Smooth muscle cell of the brain vasculature (primary cell): ENCODE measurements around the gene PTP4A2.
"Not testable (repeated sequence)": the region's sequence is repeated elsewhere in the genome, so short reads cannot be mapped to it uniquely, and the experiment has no call there.

Experiments used
- DNase-seq: peaks from one replicate; pipeline ENCODE4 v3.0.0-alpha.2; 2012; ENCODE audit warnings: low read depth, low spot score

The PTP4A2 gene

GRCh38 chr1:31949862-31950261 lies 11.7 kb upstream of the PTP4A2 start:
- DNase-seq = no peak

GRCh38 chr1:31945677-31946076 lies 7.5 kb upstream of the PTP4A2 start:
- not testable (repeated sequence) for DNase-seq

DNA sequence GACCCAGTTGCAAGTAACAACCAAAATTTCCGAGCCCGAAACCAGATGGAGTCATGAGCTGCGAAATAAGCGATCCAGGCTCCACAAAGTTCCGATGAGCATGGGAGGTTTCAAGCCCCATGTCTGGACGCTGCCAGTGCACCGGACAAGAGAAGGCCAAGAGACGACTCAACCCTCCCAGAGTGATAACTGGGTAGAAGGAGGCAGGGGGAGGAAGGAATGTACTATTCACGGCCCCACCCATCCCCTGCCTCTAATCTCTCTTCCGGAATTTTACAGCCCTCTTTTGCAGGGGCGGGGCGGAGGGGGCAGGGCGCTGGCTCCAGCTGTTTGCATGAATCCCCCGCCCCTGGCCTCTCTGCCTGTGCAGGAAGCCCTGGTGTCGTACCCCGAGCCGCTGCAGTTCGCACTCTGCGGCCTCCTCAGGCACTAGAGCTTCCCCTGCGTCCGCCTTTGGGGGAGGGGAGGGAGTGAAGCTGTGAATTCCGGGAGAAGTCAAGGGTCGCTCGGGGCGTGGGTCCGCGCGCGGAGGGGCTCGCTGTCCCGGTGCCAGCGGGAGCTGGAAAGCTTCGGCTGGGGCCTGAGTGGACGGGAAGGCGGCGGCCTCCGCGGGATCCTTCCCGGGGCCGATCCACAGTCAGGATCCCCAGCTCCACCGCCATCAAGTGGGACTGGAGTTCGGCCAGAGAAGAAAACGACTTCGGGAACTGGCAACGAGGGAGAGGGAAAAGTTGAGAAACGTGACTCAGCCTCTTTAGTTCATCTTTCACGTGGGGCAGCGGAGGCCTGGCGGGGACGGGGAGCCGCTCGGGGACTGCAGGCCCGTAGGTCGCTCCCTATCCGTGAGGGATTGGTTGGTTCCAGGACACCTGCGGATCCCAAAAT lies 6.3 kb upstream of the PTP4A2 start:
- DNase-seq = no peak

DNA sequence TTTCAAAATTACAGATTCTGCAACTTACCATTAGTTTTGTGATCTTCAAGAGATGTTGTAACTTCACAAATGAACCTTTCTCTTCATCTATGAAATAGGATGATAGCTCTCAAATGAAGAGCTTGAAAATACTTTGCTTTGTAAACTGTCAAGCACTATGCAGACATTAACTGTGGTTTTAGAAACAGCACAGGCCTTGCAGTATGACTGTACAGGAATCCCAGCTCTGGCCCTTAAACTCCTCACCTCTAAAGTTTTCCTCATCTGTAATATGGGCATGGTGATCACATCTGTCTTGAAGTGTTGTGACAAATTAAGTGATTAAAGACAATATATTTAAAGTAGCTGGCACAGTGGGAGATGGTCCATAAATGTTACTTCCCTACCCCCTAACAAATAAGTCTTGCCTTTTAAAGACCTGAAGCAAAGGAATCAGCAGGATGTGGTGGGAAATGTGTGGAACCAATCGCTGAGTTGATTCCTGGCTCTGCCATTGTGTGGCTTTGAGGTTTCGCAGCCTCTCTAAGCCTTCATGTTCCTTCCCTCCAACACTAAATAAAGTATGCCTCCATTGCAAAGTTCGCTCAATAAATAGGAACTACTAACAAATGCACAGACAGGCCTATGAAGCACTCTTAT lies 5.5 kb upstream of the PTP4A2 start:
- no peak for DNase-seq

DNA sequence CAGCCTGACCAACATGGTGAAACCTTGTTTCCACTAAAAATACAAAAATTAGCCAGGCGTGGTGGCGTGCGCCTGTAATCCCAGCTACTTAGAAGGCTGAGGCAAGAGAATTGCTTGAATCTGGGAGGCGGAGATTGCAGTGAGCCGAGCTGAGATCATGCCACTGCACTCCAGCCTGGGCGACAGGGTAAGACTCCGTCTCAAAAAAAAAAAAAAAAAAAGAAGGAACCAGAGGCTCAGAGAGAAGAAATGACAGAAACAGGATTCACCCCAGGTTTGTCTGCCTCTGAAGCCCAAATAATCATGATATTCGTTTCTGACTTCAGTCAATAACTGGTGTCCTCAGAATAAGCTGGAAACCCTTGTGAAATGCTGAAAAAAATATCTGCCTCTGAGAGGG lies 3.9 kb upstream of the PTP4A2 start:
- DNase-seq = not testable (repeated sequence)

DNA sequence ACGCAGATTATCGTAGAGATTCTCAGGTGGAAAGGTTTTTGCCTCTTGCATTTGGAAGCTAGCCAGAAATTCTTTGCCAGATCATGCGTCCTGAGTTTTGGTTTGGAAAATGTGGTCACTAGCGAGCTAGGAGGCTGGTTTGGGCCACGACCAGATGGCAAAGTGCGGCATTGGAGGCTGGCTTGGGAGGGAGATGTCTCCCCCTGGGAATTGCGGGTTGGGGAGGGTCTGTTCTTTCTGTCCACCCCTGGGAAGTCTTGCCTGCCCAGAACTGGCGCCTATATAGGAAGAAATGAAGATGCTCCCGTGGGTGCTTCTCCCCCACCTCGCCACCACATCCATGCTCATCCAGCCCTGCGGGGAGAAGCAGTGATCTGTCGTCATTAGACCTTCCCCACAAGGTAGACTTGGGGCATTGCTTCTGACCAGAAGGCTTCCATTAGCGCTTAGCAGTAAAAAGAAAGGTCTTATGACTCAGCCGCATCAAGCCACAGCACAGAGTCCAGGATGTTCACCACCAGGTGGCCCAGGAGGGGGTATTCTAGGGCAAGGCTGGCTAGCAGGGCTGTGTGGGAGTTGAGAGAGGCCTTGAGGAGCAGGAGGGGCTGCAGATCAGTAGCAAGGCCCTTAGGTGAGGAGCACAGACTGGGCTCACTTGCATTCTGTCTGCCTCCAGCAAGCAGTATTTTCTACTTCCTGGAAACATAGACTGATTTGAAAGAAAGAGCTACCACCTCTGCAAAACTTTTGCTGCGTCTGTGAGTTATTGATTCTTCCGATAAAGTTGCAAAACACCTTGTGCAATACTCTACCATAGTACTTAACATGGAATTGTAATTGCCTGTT lies 1.5 kb upstream of the PTP4A2 start:
- DNase-seq = peak; percentile 54

GRCh38 chr1:31937300-31938183 lies 626 bp downstream of the PTP4A2 start:
- DNase-seq = no peak

DNA sequence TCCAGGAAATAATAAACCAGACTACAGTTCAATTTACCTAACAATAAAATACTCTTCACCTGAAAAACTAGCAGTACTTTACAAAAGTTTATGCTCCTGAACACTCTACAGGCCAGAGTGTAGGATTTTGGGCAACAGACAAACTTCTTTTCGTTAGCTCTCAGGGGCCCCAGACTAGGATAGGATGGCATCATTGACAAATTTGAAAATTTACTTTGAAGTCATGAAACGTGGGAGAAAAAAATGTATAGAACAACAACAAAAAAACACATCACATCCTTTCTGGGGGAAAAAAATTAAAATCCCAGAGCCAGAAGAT lies 1.2 kb downstream of the PTP4A2 start:
- DNase-seq = no peak

- DNase-seq = no peak
Measured at GRCh38 chr1:31936278-31936980, 1.7 kb downstream of the PTP4A2 start.

DNA sequence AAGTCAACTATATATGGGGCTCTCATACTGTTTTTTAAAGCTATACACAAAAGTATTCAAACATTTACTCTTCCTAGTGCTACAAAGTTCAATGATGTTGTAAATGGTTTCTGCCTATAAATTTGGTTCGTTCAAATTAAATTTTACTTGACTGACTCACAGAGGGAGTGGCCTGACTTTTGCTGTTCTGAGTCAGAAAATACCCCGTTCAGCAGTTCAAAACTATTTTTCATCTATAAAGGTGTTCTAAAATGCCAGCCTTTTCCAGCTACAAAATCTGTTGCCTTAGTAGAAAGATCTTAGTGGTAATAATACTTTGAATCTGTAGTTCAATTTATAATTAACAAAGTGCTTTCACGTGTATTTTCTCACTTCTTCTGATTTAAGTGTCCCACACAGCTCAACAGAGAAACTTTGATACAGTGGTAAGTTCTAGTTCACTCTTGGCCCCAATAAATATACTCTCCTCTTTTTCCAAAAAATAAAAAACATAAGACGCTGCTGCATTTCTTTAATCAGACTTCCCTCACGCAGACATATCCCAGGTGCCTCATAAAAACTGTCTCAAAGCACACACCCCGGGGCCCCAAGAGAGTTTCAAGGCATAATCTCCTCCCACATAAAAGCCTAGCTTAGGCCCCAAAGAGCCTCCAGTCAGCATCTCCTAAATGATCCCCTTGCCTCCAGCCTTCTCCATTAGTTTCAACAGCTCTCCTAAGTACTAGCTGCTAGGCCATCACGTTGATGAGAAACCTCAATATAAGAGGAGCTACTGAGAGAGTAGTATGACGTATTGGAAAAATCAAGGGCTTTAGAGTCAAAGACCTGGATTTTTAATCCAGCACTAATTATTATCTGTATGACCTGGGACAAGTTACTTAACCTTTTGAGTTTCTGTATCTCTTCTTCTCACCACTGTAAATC lies 3.2 kb downstream of the PTP4A2 start:
- no peak for DNase-seq

- no peak for DNase-seq
Measured at GRCh38 chr1:31932491-31933316, 5.5 kb downstream of the PTP4A2 start.

- no peak for DNase-seq
Measured at GRCh38 chr1:31931593-31932225, 6.5 kb downstream of the PTP4A2 start.

DNA sequence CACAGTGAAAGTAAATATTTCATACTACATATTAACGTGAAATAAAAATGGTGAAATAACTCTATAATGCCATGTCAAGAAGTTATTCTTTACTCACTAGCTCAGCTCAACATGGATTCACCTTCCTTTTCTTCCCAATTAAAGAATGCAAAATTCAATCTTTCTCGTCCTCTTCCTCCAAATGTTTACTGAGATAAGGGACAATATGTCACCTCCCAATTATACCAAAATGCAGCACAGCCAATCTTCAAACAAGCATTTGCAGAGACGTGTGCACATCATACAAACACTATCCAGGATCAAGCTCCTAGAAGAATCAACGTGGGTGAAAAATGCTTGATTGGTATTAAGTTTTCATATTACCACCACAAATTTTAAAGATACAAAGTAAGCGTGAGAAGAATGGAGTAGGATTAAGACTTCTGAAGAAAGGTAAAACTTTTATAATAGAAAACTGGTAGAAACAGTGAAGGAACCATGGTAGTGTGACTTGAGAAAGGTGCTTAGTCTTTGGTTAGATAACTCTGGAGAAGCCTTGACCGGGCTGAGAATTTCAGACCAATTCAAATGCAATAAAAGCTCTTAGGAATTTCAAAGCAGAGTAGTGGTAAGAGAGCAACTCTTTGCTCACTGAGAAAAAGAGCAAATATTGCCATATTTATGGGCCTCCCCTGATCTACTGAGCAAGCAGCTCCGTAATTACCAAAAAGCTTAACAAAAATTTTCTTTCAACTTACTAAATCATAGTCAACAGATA lies 7.2 kb downstream of the PTP4A2 start:
- no peak for DNase-seq

GRCh38 chr1:31927661-31927980 lies 10.5 kb downstream of the PTP4A2 start:
- DNase-seq = no peak

DNA sequence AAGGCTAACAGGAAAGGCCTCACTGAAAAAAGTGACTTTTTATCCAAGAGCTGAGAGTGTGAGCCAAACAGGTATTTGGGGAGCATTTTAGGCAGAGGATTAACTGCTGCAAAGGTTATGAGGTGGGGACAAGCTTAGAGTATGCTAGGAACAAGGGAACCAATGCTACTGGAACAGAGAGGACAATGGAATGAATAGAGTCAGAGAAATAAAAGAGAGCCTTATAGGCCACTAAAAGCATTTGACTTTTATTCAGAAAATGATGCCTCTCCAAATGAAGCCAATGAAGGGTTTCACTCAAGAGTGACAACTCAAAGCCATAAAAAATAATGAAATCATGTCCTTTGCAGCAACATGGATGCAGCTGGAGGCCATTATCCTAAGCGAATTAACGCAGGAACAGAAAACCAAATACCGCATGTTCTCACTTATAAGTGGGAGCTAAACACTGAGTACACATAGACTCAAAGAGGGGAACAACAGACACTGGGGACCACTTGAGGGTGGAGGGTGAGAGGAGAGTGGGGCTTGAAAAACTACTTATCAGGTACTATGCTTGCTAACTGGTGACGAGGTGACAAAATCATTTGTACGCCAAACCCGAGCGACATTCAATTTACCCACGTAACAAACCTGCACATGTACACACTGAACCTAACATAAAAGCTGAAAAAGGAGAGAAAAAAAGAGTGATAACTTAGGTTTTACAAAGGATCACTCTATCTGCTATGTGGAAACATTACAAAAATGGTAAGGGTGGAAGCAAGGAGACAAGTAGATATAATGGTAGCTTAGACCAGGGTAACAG lies 11.1 kb downstream of the PTP4A2 start:
- DNase-seq = no peak

DNA sequence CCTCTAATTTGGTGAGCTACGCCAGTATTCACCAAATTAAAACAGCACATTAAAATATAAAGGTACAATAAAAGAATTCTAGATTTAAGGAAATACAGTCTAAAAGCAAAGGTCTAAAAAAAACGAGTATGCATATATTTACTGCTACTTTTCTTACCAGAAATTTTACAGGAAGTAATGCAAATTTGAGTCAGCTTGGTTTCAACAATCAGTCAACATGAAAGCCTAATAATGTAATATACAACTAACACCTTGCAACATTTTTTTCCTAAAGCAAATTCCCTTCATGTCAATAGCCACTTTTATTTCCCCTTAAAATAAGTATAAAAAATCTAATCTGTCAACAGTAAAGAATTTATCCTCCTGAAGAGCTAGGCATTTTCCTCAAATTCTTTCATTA lies 11.9 kb downstream of the PTP4A2 start:
- no peak for DNase-seq

DNA sequence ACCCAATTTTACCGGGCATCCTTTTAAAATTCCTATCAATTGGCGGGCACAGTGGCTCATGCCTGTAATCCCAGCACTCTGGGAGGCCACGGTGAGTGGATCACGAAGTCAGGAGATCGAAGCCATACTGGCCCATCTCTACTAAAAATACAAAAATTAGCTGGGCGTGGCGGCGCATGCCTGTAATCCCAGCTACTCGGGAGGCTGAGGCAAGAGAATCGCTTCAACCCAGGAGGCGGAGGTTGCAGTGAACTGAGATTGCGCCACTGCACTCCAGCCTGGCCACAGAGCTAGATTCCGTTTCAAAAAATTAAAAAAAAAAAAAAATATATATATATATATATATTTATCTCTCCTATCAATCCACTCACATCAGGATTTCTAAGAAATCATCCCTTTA lies 12.3 kb downstream of the PTP4A2 start:
- not testable (repeated sequence) for DNase-seq
